Stimulated activated CD4-positive, alpha-beta T cell treated with anti-CD3 and anti-CD28 coated beads, Interleukin-15, amount 100 ng/mL, for 48 hours (primary cell): ENCODE measurements around the gene C9orf43.
"Not testable (repeated sequence)": the region's sequence is repeated elsewhere in the genome, so short reads cannot be mapped to it uniquely, and the experiment has no call there.

ENCODE experiments used
- DNase-seq, 2 donors: peaks; one replicate each; pipeline ENCODE4 v3.0.0-alpha.2; 2020; ENCODE audit warnings: low read depth in 2 of 2

C9orf43 gene, protein sequence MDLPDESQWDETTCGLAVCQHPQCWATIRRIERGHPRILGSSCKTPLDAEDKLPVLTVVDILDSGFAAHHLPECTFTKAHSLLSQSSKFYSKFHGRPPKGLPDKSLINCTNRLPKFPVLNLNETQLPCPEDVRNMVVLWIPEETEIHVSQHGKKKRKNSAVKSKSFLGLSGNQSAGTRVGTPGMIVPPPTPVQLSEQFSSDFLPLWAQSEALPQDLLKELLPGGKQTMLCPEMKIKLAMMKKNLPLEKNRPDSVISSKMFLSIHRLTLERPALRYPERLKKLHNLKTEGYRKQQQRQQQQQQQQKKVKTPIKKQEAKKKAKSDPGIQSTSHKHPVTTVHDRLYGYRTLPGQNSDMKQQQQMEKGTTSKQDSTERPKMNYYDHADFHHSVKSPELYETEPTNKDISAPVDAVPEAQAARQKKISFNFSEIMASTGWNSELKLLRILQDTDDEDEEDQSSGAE

DNA sequence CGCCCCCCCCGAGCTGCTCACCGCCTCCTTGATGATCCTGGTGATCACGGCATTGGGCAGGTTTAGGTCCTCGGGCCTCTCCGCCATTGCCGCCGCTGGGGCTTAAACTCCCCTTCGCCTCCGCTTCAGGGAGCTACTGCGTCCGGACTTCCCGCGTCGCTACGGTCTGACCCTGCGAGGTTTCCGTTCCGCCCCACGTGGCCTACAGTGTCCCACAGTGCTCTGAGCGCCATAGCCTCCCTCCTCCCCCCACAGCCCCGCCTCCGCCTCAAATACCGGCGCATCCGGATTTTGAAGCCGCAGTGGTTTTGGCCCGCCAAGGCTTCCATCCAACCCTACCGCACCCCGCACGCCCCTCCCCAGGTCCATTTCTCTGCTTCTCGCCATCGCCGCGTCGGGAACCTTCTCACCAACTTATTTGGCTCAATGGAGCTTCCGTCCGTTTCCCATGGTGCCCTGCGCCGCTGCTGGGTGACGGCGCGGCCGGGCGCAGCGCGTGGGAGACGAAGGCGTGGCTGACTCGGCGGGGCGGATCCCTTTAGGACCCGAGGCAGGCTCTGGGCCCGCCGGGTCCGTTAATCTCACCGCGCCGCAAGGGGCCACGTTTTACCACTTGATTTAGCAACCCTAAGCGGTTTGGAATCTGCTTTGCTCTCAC, at the start of gene C9orf43, which contains the start of gene POLE3:
Gene C9orf43, plus strand, starts transcription at position 541 of the 658 bp plus-strand sequence. CDS start 2,747 bp downstream, outside the sequence.
Gene POLE3, minus strand, starts transcription at position 469 of the 658 bp plus-strand sequence. Its CDS starts 382 bp downstream, at position 87.
- peak; percentile 90 to 95 for DNase-seq

DNA sequence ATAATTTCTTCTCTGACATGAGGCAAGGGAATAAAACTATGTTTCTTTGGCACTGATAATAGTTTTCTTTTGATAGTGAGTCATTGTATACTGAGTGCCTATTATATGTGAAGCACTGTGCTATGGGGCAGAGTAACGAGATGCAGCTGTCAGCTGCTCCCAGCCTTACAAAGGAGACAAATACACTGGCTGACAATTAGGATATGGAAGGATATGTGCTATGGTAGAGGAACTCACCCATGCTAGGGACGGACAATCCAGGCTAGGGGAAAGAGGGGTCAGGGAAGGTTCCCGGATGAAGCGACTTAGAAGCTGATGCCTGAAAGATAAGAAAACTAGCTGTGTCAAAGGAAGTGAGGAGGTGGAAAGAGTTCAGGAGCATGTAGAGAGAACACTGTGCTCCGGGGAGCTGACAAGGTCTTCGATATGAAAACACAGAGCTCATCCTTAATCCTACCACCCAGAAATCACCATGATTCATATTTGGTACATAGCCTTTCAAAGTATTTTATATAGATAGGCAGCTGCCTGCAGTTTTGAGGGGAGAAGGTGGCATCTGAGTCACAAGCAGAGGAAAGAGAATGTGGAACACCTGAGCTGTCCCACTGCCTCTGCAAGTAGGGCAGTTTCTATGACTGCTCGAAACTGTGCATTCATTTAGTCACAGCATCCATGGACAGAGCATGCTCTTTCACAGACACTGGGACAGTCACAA, 49.1 kb upstream of the C9orf43 start:
- DNase-seq: peak; percentile 31 to 52

DNA sequence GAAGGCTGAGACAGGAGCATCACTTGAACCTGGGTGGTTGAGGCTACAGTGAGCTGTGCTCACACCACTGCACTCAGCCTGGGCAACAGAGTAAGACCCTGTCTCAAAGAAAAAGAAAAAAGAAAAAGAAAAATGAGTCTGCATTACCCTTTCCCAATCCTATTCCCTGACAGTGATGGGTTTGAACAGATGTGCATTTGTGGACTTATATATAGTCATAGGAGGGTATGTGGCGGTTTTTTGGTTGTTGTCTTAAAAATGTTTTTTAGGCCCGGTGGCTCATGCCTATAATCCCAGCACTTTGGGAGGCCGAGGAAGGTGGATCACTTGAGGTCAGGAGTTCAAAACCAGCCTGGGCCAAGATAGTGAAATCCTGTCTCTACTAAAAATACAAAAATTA, 47.2 kb upstream of the C9orf43 start:
- no peak for DNase-seq

GRCh38 chr9:113364951-113365350, 45.6 kb upstream of the C9orf43 start:
- no peak for DNase-seq

- not testable (repeated sequence) for DNase-seq
These were observed 44.9 kb upstream of the C9orf43 start for GRCh38 chr9:113365652-113366051.

DNA sequence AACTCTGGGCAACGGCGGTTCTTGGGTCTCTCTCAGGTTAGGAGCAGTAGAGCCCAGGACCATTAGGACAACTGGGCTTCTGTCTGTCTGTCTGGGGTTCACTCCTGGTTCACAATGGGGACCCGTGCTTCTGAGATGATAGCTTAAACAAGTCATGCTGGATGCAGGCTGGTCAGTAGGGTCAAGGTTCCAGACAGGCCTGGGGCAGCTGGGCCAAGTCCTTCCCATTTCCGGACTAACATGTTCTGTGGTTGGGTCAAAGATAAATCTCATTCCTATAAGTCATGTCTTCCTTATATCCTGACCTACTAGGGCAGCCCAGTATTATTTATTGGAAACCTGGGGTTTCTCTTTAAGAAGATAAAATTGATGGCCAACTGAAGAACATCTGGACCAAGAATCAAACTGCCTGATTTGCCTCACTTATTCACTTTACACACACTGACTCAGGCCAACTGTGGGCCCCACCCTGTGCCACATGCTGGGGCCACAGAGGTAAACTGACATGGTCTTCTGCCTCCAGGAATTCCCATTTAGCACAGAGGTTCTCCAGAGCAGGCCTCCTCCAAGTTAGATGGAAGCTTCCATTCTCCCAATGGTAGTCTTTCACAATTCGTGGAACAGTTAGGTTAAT, 42.1 kb upstream of the C9orf43 start:
- no peak for DNase-seq

DNA sequence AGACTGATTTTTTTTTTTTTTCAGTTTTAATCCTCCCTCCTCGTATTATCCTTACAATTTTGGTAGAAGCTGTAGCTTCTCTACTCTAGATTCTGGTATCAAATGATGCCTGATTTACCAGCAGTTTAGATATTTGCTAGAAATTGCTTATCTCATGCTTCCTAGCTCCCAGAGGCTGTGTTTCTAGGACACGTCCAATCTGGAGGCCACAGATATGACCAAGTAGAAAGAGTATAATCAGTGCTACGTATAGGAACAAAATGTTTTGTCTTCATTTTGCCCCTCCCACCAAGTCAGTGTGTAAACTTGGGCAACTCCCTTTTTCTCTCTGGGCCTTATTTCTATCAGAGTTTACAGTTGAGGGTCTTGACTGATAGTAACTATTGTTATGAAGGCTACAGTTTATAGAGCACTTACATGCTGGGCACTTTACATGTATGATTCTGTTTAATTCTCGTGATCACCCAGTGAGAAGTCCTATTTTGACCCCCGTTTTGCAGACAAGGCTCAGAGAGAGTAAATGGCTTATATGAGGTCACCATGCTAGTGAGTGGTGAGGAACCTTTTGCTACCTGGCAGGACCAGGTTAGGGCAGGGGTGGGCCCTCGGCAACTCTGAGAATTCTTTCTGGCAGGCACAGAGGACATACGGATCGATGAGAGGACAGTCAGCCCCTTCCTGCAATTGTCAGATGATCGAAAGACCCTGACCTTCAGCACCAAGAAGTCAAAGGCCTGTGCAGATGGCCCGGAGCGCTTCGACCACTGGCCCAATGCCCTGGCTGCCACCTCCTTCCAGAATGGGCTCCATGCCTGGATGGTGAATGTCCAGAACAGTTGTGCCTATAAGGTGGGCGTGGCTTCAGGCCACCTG, 41.3 kb upstream of the C9orf43 start:
- DNase-seq: no peak

DNA sequence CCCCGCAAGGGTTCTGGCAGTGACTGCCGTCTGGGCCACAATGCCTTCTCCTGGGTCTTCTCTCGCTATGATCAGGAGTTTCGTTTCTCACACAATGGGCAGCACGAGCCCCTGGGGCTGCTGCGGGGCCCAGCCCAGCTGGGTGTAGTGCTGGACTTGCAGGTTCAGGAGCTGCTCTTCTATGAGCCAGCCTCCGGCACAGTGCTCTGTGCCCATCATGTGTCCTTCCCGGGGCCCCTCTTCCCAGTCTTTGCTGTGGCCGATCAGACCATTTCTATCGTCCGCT, 40.7 kb upstream of the C9orf43 start:
- no peak for DNase-seq

GRCh38 chr9:113370806-113371325, 39.7 kb upstream of the C9orf43 start:
- no peak for DNase-seq

GRCh38 chr9:113372059-113372458, 38.5 kb upstream of the C9orf43 start:
- DNase-seq: no peak

DNA sequence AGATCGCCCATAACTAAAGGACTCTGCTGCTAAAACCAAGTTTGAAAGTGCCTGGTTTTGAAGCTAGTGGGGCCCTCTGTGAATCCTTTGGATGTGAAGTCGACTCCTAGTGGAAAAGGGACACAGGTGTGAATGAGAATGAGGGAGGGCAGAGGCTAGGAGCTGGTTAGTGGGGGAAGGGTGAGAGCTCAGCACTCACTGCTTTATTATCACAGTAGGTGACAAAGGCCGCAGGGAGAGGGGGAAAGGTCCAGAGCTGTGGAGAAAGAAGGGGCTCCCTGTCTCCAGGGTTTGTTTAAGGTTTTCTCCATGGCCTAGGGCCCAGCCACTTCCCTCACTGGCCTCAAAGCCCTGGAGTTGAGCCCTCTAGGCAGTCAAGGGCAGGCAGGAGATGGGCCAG, 37.3 kb upstream of the C9orf43 start:
- DNase-seq: no peak

- DNase-seq: no peak
These were observed 36.7 kb upstream of the C9orf43 start for GRCh38 chr9:113373676-113374392.

DNA sequence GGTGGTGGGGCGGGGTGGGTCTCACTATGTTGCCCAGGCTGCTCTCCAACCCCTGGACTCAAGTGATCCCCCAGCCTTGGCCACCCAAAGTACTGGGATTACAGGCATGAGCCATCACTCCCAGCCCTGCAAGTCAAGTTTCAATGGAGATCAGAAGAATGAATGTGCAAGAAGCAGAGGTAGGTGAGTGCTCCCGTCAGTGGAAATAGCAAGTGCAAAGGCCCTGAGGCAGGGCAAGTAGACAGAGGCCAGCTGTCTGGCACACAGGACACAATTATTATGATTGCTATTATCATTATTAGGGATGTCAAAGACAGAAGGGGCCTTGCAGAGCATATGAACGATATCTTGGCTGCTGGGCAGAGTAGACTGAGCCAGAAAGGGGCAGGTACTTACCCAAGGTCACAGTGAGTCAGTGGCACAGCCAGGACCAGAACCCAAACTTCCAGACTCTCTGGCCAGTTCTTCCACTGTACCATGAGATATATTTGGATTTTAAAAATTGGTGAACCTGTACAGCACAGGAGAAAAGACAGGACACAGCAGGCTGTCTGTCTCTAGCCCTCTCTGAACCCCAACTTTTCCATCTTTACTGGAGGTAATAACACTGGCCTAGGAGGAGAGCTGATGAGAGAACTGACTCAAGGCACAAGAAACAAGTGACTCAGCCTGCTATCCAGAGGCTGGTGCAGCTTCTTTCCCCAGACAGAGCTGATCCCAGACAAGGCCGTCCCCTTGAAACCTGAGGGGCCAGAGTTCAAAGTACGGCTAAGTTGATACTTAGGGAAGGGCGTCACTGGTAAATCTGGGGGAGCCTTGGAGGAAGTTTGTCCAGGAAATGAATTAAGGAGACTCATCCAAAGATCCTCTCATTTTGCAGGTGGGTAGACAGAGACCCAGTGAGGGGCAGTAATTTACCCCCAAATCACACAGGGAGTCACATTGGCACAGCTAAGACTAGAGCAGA, 35.2 kb upstream of the C9orf43 start:
- DNase-seq: no peak

- DNase-seq: peak; percentile 65 to 77
These were observed 33.6 kb upstream of the C9orf43 start, which contains the start of gene HDHD3 for GRCh38 chr9:113376634-113377567. Gene HDHD3, minus strand, starts transcription at chr9:113376986. Its CDS starts 2,632 bp downstream, at chr9:113374354.

GRCh38 chr9:113379094-113379828, 31.3 kb upstream of the C9orf43 start:
- DNase-seq: not testable (repeated sequence)

DNA sequence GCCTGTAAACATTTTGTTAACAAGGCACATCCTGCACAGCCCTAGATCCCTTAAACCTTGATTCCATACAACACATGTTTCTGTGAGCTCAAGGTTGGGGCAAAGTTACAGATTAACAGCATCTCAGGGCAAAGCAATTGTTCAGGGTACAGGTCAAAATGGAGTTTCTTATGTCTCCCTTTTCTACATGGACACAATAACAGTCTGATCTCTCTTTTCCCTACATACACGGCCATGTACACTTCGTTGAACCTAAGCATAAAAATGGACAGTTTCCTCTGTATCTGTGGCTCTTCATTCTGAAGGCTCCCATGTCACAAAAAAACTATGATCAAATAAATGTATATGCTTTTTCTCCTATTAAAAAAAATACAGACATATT, 30.7 kb upstream of the C9orf43 start:
- not testable (repeated sequence) for DNase-seq

DNA sequence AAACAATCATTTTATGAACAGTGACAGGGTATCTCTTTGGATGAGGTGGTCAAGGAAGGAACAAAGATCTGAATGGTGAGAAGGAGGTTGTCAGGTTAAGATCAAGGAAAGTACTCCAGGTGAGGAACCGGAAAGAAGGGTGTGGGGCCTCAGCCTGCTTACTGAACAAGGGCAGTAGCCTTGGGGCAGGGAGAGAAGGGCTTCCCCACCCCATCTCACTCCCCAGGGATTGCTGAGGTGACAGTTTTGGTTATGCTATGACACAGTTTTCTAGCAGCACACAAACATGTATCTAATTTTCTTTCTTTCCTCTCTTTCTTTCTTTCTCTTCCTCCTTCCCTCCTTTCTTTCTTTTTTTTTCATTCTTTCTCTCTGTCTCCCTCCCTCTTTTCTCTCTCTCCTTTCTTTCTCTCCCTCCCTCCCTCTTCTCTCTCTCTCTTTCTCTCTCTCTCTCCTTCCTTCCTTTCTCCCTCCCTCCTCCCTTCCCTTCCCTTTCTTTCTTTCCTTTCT, 29.6 kb upstream of the C9orf43 start:
- no peak for DNase-seq
